ENCODE results near the gene IFI27.

- TF ChIP-seq, protein P1, sequence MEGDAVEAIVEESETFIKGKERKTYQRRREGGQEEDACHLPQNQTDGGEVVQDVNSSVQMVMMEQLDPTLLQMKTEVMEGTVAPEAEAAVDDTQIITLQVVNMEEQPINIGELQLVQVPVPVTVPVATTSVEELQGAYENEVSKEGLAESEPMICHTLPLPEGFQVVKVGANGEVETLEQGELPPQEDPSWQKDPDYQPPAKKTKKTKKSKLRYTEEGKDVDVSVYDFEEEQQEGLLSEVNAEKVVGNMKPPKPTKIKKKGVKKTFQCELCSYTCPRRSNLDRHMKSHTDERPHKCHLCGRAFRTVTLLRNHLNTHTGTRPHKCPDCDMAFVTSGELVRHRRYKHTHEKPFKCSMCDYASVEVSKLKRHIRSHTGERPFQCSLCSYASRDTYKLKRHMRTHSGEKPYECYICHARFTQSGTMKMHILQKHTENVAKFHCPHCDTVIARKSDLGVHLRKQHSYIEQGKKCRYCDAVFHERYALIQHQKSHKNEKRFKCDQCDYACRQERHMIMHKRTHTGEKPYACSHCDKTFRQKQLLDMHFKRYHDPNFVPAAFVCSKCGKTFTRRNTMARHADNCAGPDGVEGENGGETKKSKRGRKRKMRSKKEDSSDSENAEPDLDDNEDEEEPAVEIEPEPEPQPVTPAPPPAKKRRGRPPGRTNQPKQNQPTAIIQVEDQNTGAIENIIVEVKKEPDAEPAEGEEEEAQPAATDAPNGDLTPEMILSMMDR (IDR thresholded peaks at IDR 0.05 in 4 of 5, conservative IDR thresholded peaks at IDR 0.05 in 1 of 5): no peak
- no peak for TF ChIP-seq POLR2A (IDR thresholded peaks at IDR 0.05)
These were observed 15.8 kb downstream of the IFI27 start for GRCh38 chr14:94126419-94126677.
